H1 (cell line): ENCODE data around the gene RAB31. TPM values are rescaled to one million over a fixed set of nuclear protein-coding genes. Genes with fewer than 3 reads are reported as not detected.

Source experiments
- CTCF ChIA-PET: fragments of 300-600 bp; sonication (Branson Sonifier 250); formaldehyde crosslinking; loops from one replicate; lab custom pipeline; 2021; ENCODE audit not compliant: partially characterized antibody; lab: Charles Lee
- POLR2A ChIA-PET: fragments of 300-600 bp; sonication (Branson Sonifier 250); formaldehyde crosslinking; loops from one replicate; lab custom pipeline; 2021; ENCODE audit warnings: inconsistent platforms; ENCODE audit not compliant: partially characterized antibody; lab: Charles Lee
- DNase-seq, 2 experiments: peaks; one replicate each; pipeline versions ENCODE4 v3.0.0 to v3.0.0-alpha.2; 2010 to 2022; ENCODE audit warnings: low spot score in 2 of 2, low read depth in 1 of 2, mixed read lengths in 1 of 2
- FAIRE-seq: peaks from 2 replicates; lab custom pipeline; 2011; peaks lifted over from hg19 to GRCh38; lab: Jason Lieb, UNC
- H2AFZ ChIP-seq: 2 replicates; pipeline ENCODE4 v1.8.1; 2012; ENCODE audit warnings: low read length, inconsistent platforms
- H2AK5ac ChIP-seq: 2 replicates; pipeline ENCODE4 v1.6.1; 2013; ENCODE audit warnings: low read depth, low read length
- H2BK120ac ChIP-seq: replicated peaks from 2 replicates; pipeline ENCODE3; 2013; ENCODE audit warnings: low read depth, low read length, inconsistent platforms
- H2BK12ac ChIP-seq: 2 replicates; pipeline ENCODE4 v1.6.1; 2013; ENCODE audit warnings: low read depth, low read length
- H2BK15ac ChIP-seq: 2 replicates; pipeline ENCODE4 v1.6.1; 2013; ENCODE audit warnings: low read length
- H2BK20ac ChIP-seq: 2 replicates; pipeline ENCODE4 v1.6.1; 2013; ENCODE audit warnings: low read length
- H2BK5ac ChIP-seq: 2 replicates; pipeline ENCODE4 v1.6.1; 2013; ENCODE audit warnings: low read depth, low read length
- H3K14ac ChIP-seq: 2 replicates; pipeline ENCODE4 v1.6.1; 2013; ENCODE audit warnings: inconsistent platforms; ENCODE audit not compliant: insufficient read length
- H3K18ac ChIP-seq: 2 replicates; pipeline ENCODE4 v1.6.1; 2013; ENCODE audit warnings: low read length; ENCODE audit errors: extremely low read depth
- H3K23ac ChIP-seq: 2 replicates; pipeline ENCODE4 v1.6.1; 2013; ENCODE audit warnings: inconsistent platforms; ENCODE audit not compliant: insufficient read length
- H3K23me2 ChIP-seq: 2 replicates; pipeline ENCODE4 v1.6.1; 2013; ENCODE audit warnings: low read depth, low read length
- H3K27ac ChIP-seq: 2 replicates; pipeline ENCODE4 v1.6.1; 2011; ENCODE audit warnings: low read depth, low read length, inconsistent platforms
- H3K27me3 ChIP-seq, 4 experiments: replicated peaks in 1 of 4; 1 replicate in 1 of 4; 2 replicates in 3 of 4; pipeline versions ENCODE4 v1.6.1 to v1.8.1; 2011 to 2013; ENCODE audit warnings: low read length in 3 of 4, mild to moderate bottlenecking in 3 of 4, inconsistent platforms in 2 of 4, mixed read lengths in 2 of 4, moderate library complexity in 1 of 4; ENCODE audit not compliant: control insufficient read depth in 3 of 4, insufficient read depth in 3 of 4; ENCODE audit errors: extremely low read depth in 1 of 4
- H3K36me3 ChIP-seq, 4 experiments: 2 replicates each; pipeline versions ENCODE4 v1.6.1 to v1.8.1; 2011 to 2013; ENCODE audit warnings: mild to moderate bottlenecking in 4 of 4, low read length in 3 of 4, moderate library complexity in 2 of 4, control low read depth in 1 of 4, inconsistent platforms in 1 of 4; ENCODE audit not compliant: insufficient read depth in 4 of 4, control insufficient read depth in 2 of 4
- H3K4ac ChIP-seq: replicated peaks from 2 replicates; pipeline ENCODE3; 2013; ENCODE audit warnings: low read length, low read depth, mixed read lengths, inconsistent platforms; ENCODE audit not compliant: insufficient read length
- H3K4me1 ChIP-seq, 4 experiments: replicated peaks in 1 of 4; 1 replicate in 1 of 4; 2 replicates in 3 of 4; pipeline versions ENCODE4 v1.6.1 to v1.8.1; 2011 to 2013; ENCODE audit warnings: low read length in 3 of 4, inconsistent platforms in 2 of 4, mixed read lengths in 1 of 4; ENCODE audit not compliant: insufficient read depth in 4 of 4, control insufficient read depth in 3 of 4
- H3K4me2 ChIP-seq, 2 experiments: 2 replicates each; pipeline versions ENCODE4 v1.6.1 to v1.8.1; 2011 to 2013; ENCODE audit warnings: low read depth in 2 of 2, low read length in 2 of 2, control low read depth in 1 of 2, inconsistent platforms in 1 of 2, mild to moderate bottlenecking in 1 of 2; ENCODE audit not compliant: insufficient read depth in 1 of 2
- H3K4me3 ChIP-seq, 4 experiments: fragments of 200-600, 300-600 bp in 1 of 4; sonication (generic), shearing (Covaris generic), sonication (Bioruptor Twin) in 1 of 4; 2 replicates each; pipeline versions ENCODE4 v1.5.1 to v1.8.1; 2011 to 2016; ENCODE audit warnings: low read length in 4 of 4, low read depth in 3 of 4, control low read depth in 2 of 4, inconsistent platforms in 2 of 4, mild to moderate bottlenecking in 2 of 4, mixed read lengths in 1 of 4, moderate library complexity in 1 of 4; ENCODE audit not compliant: insufficient read depth in 2 of 4; ENCODE audit errors: extremely low read depth in 1 of 4
- H3K56ac ChIP-seq: replicated peaks from 2 replicates; pipeline ENCODE3; 2013; ENCODE audit warnings: low read depth, mild to moderate bottlenecking, mixed read lengths, low read length, inconsistent platforms; ENCODE audit not compliant: insufficient read length
- H3K79me1 ChIP-seq: 2 replicates; pipeline ENCODE4 v1.6.1; 2013; ENCODE audit warnings: low read depth, low read length, control low read depth
- H3K79me2 ChIP-seq, 2 experiments: 2 replicates each; pipeline versions ENCODE4 v1.6.1 to v1.8.1; 2012 to 2013; ENCODE audit warnings: low read length in 2 of 2, mild to moderate bottlenecking in 2 of 2, inconsistent platforms in 1 of 2; ENCODE audit not compliant: insufficient read depth in 2 of 2, control insufficient read depth in 1 of 2
- H3K9ac ChIP-seq, 4 experiments: replicated peaks in 1 of 4; 1 replicate in 1 of 4; 2 replicates in 3 of 4; pipeline versions ENCODE4 v1.6.1 to v1.8.1; 2011 to 2013; ENCODE audit warnings: low read depth in 3 of 4, low read length in 3 of 4, control low read depth in 2 of 4, mild to moderate bottlenecking in 2 of 4, moderate library complexity in 2 of 4, inconsistent platforms in 1 of 4; ENCODE audit errors: extremely low read depth in 1 of 4
- H3K9me3 ChIP-seq, 2 experiments: 2 replicates each; pipeline versions ENCODE4 v1.6.1 to v1.8.1; 2012 to 2013; ENCODE audit warnings: mild to moderate bottlenecking in 2 of 2, moderate library complexity in 2 of 2, control low read depth in 1 of 2, inconsistent platforms in 1 of 2, low read depth in 1 of 2, low read length in 1 of 2, mixed read lengths in 1 of 2; ENCODE audit not compliant: insufficient read depth in 2 of 2
- H4K20me1 ChIP-seq, 2 experiments: replicated peaks in 1 of 2; 2 replicates each; pipeline versions ENCODE3 to v1.8.1; 2011 to 2013; ENCODE audit warnings: inconsistent platforms in 2 of 2, low read length in 2 of 2, mild to moderate bottlenecking in 1 of 2; ENCODE audit not compliant: insufficient read depth in 2 of 2, control insufficient read depth in 1 of 2
- H4K5ac ChIP-seq: 2 replicates; pipeline ENCODE4 v1.6.1; 2013; ENCODE audit warnings: low read length, low read depth, mixed read lengths, inconsistent platforms; ENCODE audit not compliant: insufficient read length
- H4K8ac ChIP-seq: 2 replicates; pipeline ENCODE4 v1.8.0; 2013; ENCODE audit warnings: mild to moderate bottlenecking, moderate library complexity, low read length, inconsistent platforms; ENCODE audit not compliant: insufficient read depth; ENCODE audit errors: extremely low read depth
- H4K91ac ChIP-seq: replicated peaks from 2 replicates; pipeline ENCODE3; 2013; ENCODE audit warnings: low read length, mixed read lengths, inconsistent platforms; ENCODE audit not compliant: insufficient read length
- CEBPB ChIP-seq: IDR thresholded peaks from 2 replicates; pipeline ENCODE4 v1.6.1; 2012; ENCODE audit warnings: low read depth, low read length
- CTBP2 ChIP-seq: IDR thresholded peaks from 2 replicates; pipeline ENCODE4 v1.7.0; 2011; ENCODE audit warnings: borderline replicate concordance, mild to moderate bottlenecking, moderate library complexity, mixed read lengths, low read length; ENCODE audit not compliant: insufficient read depth, insufficient read length
- GABPA ChIP-seq: IDR thresholded peaks from 2 replicates; pipeline ENCODE4 v1.6.1; 2011; ENCODE audit warnings: mild to moderate bottlenecking, low read length, moderate library complexity, borderline replicate concordance; ENCODE audit not compliant: insufficient read depth
- GTF2F1 ChIP-seq: IDR thresholded peaks from 2 replicates; pipeline ENCODE4 v1.6.1; 2012; ENCODE audit warnings: low read depth, low read length, improper control_type of control experiment, borderline replicate concordance
- RFX5 ChIP-seq: IDR thresholded peaks from 2 replicates; pipeline ENCODE4 v1.6.1; 2011; ENCODE audit warnings: low read depth, low read length, improper control_type of control experiment, borderline replicate concordance
- TEAD4 ChIP-seq: IDR thresholded peaks from 2 replicates; pipeline ENCODE4 v1.6.1; 2012; ENCODE audit warnings: low read depth, low read length, inconsistent platforms, mixed read lengths
- ZNF274 ChIP-seq: IDR thresholded peaks from 2 replicates; pipeline ENCODE4 v1.7.0; 2012; ENCODE audit warnings: low read length, borderline replicate concordance; ENCODE audit errors: extremely low read depth
- WGBS, 2 experiments: shearing (Covaris generic) in 1 of 2; methylation state at CpG; one replicate each; pipeline versions ENCODE4 v1.1.6 to v1.1.7; 2013 to 2015; ENCODE audit warnings: low lambda C conversion rate in 2 of 2, mixed read lengths in 2 of 2, inconsistent platforms in 1 of 2, low coverage in 1 of 2, missing lambda C conversion rate in 1 of 2; ENCODE audit not compliant: insufficient replicate concordance in 2 of 2, insufficient coverage in 1 of 2, insufficient read length in 1 of 2; ENCODE audit errors: extremely low coverage in 1 of 2, missing lambda C conversion rate in 1 of 2; 5-methylcytosine and 5-hydroxymethylcytosine counted together
- polyA plus RNA-seq, 7 experiments: library from polyadenylated mRNA; depleted of rRNA in 3 of 7; stranded (reverse) in 5 of 7; unstranded in 2 of 7; fragments of >200 nt in 5 of 7; fragments of 200-250 nt in 2 of 7; gene quantifications; 1 replicate in 5 of 7; 2 replicates in 1 of 7; 4 replicates in 1 of 7; pipeline versions ENCODE4 v1.2.1 to v1.2.3, GENCODE V29; 2011 to 2013; ENCODE audit warnings: missing spikeins in 2 of 7, mixed read lengths in 2 of 7
- total RNA-seq: library from RNA; stranded (reverse); fragmentation: NEBNext Ultra II Directional; extraction: Animal tissue kit (Norgen Biotek cat#: 25700); gene quantifications from 2 replicates; pipeline ENCODE4 v1.2.1, GENCODE V29; 2021

Gene RAB31
- total and polyA plus RNA-seq, 2 of the 8 experiments (the other 6 are each of a cell fraction or from before 2014, with no cell fraction given): 15.2 to 40.9 TPM

DNA sequence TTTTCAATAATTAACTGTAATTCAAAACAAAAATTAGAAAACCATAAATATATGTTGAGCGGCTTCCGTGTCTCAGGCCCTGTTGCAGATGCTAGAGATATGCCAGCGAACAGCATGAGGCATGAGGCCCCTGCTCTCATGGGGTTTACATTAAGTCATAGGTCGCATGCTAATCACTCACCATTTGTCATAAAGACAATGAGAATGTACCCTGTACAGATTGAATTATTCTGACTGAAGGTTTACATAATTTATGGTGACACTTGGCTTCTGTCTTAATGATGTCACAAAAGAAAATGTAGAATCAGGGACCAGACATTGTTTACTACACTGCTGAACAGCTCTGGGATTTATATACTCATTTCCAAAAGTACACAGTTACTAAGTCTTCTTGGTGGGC is 199.8 kb downstream of the RAB31 start:
- no peak overlapping the region for H3K14ac ChIP-seq
- no peaks in the 10 kb centered on the region for H3K23me2 ChIP-seq
- TF ChIP-seq CTBP2 (no peak), GTF2F1 (no peak), TEAD4 (no peak), ZNF274 (no peak), RFX5 (no peak), GABPA (no peak), CEBPB (no peak)

More for the DNA sequence above, 199.8 kb downstream of the RAB31 start:
- no peaks in the 10 kb centered on the region for H3K36me3 ChIP-seq
- H3K4me2 ChIP-seq: no peak overlapping the region
- H3K79me1 ChIP-seq: no peaks in the 10 kb centered on the region
- H2BK12ac ChIP-seq: no peak overlapping the region
- ChIA-PET POLR2A (no interaction called here), CTCF (no interaction called here)
- H3K4me3 ChIP-seq: no peak overlapping the region
- H3K4ac ChIP-seq: no peak overlapping the region
- no peak overlapping the region for H3K18ac ChIP-seq
- H2BK15ac ChIP-seq: no peak overlapping the region
- no peak overlapping the region for H3K9ac ChIP-seq
- no peak overlapping the region for H4K8ac ChIP-seq
- no peak overlapping the region for H3K56ac ChIP-seq
- no peak overlapping the region for H4K5ac ChIP-seq
- no peaks in the 10 kb centered on the region for H3K9me3 ChIP-seq
- FAIRE-seq (no peak), DNase-seq (no peak)
- H3K27me3 ChIP-seq: no peaks in the 10 kb centered on the region
- no peaks in the 10 kb centered on the region for H4K20me1 ChIP-seq
- 87% methylated on average over 4 of the region's 4 CpGs; no CpG with 5 or more reads in 1 of the 2 experiments for WGBS, 2 experiments
- H2BK120ac ChIP-seq: no peak overlapping the region
- H3K79me2 ChIP-seq: no peaks in the 10 kb centered on the region
- peaks cover 0 to 2% (median 0%) of the 10 kb centered on the region in 4 experiments; a peak in 2 of 7 replicates for H3K4me1 ChIP-seq
- H2BK5ac ChIP-seq: no peak overlapping the region
- no peak overlapping the region for H2BK20ac ChIP-seq
- no peak overlapping the region for H3K23ac ChIP-seq
- H3K27ac ChIP-seq: no peak overlapping the region
- H2AFZ ChIP-seq: no peak overlapping the region
- no peak overlapping the region for H4K91ac ChIP-seq
- H2AK5ac ChIP-seq: no peak overlapping the region
